HUDEP-2 (cell line): ENCODE measurements around the gene NOTO.
"Not testable (repeated sequence)": the region's sequence is repeated elsewhere in the genome, so short reads cannot be mapped to it uniquely, and the experiment has no call there.

Experiments used
- DNase-seq, 76 experiments: peaks; one replicate each; lab custom pipeline; 2025; ENCODE audit not compliant: unreplicated experiment in 76 of 76; lab: John Stamatoyannopoulos, UW

NOTO gene, protein sequence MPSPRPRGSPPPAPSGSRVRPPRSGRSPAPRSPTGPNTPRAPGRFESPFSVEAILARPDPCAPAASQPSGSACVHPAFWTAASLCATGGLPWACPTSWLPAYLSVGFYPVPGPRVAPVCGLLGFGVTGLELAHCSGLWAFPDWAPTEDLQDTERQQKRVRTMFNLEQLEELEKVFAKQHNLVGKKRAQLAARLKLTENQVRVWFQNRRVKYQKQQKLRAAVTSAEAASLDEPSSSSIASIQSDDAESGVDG

DNA sequence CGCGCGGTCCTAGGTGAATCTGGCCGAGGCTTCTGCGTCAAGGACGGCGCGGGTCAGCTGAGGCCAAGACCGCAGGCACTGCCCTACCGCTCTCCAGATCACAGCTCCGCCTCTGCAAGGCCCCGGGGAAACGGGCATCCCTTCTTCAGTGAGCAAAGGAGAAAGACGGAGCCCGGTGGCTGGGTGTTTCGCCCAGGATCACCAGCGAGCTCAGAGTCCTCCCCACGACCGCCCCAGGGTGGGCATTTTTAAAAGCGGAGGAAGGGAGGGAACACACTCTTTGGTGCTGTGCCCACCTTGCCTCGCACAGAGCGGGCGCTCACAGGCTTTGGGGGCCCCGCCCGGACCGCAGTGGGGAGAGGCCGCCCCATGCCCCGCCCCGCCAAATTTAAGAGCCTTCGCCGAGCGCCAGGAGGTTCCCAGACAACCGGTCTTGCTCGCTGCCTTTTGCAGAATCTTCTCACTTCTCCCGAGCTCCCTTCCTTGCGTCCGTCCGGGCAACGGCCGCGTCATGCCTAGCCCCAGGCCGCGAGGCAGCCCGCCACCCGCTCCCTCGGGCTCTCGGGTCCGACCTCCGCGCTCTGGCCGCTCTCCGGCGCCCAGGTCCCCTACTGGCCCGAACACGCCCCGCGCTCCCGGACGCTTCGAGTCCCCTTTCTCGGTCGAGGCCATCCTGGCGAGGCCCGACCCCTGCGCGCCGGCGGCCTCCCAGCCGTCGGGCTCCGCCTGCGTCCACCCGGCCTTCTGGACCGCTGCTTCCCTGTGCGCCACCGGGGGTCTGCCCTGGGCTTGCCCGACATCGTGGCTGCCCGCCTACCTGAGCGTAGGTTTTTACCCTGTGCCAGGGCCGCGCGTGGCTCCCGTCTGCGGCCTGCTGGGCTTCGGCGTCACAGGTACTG, at the start of gene NOTO:
NOTO (plus strand) TSS at position 419 of the 899 bp plus-strand sequence; CDS start at position 512, 93 bp downstream.
- no peak for DNase-seq

- peak in 7 of 76 experiments; percentile 7 to 20 (median 12) for DNase-seq
These were observed 45.7 kb upstream of the NOTO start for GRCh38 chr2:73156539-73157124.

DNA sequence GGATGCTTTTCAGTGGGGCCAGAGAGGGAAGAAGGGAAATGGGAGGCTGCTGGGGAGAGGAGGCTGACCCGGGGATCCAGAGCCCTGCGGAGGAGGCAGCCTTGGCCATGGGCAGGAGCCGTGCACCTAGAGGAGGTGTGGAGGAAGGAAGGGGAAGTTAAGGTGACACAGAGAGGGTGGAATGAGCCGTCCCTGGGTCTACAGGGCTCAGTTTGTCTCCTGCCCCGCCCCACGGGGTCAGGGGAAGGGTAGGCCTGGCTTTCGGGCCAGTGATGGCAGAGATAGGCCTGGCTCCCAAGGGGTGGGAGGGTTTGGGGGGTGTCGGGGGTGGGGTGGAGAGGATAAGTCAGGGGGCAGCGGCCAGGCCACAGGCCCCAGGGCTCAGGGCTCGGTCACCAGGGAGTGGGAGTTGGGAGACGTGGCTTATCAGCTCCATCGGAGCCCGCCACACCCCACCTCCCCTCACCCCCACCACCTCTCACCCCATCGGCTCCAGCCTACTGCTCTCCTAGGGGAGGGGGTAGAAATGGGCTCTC, 39.5 kb upstream of the NOTO start:
- no peak for DNase-seq

DNA sequence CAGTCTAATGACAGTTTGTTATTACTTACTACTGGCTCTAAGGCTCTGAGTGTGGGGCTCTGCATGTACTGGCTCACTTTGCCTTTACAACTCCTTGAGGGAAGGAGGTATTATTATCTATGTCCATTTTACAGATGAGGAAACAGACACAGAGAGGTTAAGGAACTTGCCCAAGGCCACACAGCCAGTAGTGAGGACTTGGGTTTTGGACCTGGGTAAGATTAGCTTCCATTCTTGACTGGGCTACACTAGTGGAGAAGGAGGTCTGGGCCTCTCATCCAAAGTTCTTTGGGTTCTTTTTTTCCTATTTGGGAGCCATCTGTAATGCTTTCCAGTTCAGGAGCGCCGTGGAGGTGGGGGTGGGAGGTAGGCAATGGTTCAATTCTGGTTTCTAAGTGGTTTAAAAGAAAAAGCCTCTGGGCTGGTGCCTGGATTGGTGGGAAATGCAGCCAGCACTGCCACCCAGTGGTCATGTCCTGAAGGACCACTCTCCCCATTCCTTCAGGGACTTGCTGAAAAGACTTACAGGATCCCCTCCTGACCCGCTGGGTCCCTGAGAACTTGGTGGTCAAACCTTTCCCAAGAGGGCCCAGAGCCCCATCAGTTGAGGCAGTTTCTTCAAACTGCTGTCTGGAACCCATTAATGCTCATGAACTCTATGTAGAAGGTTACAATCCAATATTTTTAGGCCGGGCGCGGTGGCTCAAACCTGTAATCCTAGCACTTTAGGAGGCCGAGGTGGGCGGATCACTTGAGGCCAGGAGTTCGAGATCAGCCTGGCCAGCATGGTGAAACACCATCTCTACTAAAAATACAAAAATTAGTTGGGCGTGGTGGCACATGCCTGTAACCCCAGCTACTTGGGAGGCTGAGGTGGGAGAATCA, 38.6 kb upstream of the NOTO start:
- DNase-seq = peak in 55 of 76 experiments; percentile 1 to 67 (median 33)

DNA sequence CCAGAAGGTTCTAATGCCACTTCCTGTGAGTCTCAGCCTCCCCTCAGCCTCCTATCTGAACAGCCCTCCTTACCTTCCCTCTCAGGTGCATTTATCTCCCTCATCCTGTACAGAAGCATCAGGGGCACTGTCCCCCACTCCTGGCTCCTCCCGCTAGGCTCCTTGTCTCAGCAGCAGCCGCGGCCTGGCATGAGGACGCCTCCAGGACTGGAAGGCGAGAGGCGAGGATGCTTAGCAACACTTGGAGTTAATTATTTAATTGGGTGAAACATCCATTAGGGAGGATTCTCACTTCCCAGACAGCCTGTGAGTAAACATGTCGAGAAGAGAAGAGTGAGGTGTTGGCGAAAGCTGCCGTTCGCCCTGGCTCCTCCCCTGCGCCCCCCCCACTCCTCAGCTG, 36.4 kb upstream of the NOTO start:
- DNase-seq = not testable (repeated sequence)

GRCh38 chr2:73166813-73167212, 35.6 kb upstream of the NOTO start:
- not testable (repeated sequence) for DNase-seq

DNA sequence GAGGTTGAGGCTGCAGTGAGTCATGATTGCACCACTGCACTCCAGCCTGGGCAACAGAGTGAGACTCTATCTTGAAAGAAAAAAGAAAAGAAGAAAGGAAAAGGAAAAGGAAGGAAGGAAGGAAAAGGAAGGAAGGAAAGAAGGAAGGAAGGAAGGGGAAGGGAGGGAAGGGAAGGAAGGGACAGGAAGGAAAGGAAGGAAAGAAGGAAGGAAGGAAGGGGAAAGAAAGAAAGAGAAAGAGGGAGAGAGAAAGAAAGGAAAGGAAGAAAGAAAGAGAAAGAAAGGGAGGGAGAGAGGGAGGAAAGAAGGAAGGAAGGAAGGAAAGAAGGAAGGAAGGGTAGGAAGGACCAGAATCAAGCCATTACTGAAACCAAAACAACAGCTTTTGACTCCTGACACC, 34.0 kb upstream of the NOTO start:
- DNase-seq = not testable (repeated sequence)

DNA sequence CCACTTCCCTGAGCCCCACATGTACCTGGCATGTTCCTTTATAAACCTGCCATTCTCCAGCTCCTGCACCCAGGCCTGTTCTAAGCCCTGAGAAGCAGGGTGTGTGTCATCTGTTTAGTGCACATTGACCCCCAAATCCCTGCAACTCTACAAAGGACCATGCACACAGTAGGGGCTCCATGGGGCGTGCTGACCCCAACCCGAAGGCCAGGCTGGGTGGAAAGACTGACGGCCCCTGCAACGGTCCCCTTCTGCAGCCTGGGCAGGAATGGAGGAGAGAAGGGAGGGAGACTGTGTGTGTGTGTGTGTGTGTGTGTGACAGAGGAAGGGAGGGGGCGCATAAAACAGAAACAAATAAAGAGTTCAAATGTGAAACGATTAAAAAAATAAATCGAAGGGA, 32.0 kb upstream of the NOTO start:
- not testable (repeated sequence) for DNase-seq

DNA sequence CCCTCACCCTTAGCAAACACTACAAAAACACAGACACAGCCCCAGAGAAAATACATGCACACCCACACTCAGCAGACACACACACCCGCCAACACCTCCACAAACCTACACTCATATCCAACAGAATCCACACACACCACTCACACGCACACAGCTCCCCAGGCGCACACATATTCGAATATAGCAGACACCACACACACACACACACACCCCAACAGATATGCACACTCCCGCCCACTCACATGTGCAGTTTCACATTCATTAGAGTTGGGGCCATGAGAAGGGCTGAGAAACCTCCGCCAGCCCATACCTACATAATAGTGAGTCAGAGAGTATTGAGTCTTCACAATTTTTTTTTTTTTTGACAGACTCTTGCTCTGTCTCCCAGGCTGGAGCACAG, 29.4 kb upstream of the NOTO start:
- no peak for DNase-seq

GRCh38 chr2:73173781-73174180, 28.6 kb upstream of the NOTO start:
- no peak for DNase-seq

- no peak for DNase-seq
These were observed 28.1 kb upstream of the NOTO start for GRCh38 chr2:73174244-73174643.

GRCh38 chr2:73174941-73175662, 27.3 kb upstream of the NOTO start:
- DNase-seq = no peak

- DNase-seq = peak in 73 of 76 experiments; percentile 28 to 92 (median 72)
These were observed 26.6 kb upstream of the NOTO start for GRCh38 chr2:73175663-73176204.

DNA sequence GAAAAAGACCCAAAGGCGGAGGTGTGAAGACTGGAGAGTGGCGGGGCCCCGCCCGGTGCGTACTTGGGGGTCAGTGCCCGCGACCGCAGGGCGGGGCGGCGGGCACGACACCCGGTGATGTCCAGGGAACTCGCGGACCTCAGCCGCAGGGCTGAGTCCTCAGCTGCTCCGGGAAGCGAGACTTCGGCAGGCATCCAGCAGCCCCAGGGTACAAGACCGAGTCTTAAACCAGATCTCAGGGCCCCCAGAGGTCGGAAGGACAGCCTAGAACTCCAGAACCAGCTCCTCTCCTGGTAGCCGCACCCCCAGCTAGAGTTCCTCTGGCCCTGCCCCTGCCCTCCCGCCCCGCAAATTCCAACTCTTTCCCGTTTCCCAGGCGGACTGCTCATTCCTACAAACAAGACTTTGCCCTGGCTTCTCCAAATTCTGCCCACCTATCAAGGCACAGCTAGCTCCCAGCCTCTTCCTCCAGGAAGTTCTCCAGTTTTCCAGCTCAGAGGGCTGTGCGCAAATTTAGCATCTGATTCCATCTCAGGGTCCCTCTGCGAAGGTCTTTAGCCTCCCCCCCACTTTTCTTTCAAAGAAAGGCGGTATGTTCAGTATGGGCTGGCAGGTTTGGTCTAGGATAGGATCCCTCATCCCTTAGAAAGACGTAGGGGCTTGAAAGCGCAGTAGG, 26.0 kb upstream of the NOTO start:
- peak in 2 of 76 experiments; percentile 5 to 17 for DNase-seq

GRCh38 chr2:73176881-73177644, 25.3 kb upstream of the NOTO start:
- peak in 71 of 76 experiments; percentile 7 to 86 (median 67) for DNase-seq

DNA sequence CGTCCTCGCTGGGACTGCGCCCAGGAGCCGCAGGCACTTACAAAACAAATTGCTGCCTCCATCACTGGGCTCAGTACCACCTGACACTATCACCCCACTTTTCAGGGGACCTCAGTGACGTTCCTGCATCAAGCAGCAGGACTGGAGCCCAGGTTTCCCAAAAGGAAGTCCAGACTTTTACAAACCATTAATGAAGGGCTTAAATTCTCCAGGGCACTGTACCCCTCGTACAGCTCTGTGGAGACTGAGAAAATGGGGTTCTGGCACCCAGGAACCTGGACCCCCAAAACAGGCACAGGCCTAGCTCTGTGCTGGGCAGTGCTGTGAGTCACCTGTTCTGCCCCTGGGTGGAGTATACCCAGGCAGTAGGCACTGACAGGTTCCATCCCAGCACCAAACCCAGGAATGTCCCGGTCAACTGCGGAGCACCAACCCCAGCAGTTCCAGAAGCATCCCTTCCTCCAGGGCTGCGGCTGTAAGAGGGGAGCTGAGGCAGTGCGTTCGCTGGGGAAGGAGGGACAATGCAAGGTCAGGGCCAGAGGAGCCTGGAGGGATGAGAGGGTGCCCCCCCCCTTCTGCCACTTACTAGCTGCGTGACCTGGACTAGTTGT, 24.6 kb upstream of the NOTO start:
- no peak for DNase-seq

- DNase-seq = no peak
These were observed 16.4 kb upstream of the NOTO start for GRCh38 chr2:73185965-73186364.

DNA sequence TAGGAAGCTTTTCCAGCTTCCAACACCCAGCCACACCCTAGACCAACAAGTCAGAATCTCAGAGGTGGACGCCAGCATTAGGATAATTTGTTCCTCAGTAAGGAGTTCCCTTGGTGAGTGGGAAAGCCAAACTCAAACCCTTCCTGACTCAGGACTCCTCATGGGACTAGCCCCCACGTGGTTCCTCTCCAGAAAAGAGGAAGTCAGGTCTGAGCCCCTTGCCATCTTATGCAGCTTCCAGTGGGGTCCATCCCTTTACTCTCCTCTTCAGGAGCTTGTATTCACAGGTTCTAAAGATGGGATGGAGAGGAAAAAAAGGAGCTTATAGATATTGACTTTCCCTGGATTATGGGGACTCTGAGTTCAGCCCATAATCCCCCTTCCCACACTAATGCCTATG, 14.8 kb upstream of the NOTO start:
- no peak for DNase-seq
